GM15510 (cell line): ENCODE measurements around the gene TRMT112.
A peak's percentile ranks its signal among the peaks of the same experiment; 100 is the strongest.

Experiments used
- POLR2A ChIP-seq: IDR thresholded peaks from 3 replicates; pipeline ENCODE4 v1.6.1; 2011; ENCODE audit warnings: borderline replicate concordance; ENCODE audit not compliant: insufficient read length; ENCODE audit errors: extremely low read depth

TRMT112 gene

DNA sequence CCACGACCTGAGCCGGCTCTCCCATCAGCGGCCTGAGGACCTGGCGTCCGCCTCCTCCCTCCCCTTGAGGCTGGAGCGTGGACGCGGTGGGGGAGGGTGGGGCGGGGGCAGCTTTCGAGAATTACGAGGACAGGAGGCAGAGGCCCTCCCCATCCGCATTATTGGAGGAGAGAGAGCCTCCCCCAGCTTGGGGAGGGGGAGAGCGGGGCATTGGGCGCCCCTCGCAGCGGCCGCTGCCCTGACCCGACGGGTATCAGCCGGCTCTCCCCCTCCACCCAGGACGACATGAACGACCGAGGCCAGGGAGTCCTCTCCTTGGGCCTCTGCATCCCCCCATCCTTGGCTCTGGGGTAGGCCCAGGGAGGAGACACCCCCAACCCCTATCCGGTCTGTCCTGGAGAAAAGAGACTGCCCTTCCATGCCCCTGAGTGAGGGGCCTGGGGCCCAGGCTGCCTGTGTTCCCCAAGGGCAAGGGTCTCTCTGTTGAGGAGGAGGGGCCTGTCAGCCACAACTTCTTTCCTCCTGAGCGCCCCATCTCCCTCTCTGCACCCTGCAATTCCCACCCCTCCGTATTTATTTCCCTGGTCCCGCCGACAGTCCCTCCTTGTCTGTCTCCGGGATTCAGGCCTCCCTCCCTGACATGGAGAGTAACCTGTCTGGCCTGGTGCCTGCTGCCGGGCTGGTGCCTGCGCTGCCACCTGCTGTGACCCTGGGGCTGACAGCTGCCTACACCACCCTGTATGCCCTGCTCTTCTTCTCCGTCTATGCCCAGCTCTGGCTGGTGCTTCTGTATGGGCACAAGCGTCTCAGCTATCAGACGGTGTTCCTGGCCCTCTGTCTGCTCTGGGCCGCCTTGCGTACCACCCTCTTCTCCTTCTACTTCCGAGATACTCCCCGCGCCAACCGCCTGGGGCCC lies 31.2 kb downstream of the TRMT112 start:
- peak; percentile 49 for TF ChIP-seq POLR2A

DNA sequence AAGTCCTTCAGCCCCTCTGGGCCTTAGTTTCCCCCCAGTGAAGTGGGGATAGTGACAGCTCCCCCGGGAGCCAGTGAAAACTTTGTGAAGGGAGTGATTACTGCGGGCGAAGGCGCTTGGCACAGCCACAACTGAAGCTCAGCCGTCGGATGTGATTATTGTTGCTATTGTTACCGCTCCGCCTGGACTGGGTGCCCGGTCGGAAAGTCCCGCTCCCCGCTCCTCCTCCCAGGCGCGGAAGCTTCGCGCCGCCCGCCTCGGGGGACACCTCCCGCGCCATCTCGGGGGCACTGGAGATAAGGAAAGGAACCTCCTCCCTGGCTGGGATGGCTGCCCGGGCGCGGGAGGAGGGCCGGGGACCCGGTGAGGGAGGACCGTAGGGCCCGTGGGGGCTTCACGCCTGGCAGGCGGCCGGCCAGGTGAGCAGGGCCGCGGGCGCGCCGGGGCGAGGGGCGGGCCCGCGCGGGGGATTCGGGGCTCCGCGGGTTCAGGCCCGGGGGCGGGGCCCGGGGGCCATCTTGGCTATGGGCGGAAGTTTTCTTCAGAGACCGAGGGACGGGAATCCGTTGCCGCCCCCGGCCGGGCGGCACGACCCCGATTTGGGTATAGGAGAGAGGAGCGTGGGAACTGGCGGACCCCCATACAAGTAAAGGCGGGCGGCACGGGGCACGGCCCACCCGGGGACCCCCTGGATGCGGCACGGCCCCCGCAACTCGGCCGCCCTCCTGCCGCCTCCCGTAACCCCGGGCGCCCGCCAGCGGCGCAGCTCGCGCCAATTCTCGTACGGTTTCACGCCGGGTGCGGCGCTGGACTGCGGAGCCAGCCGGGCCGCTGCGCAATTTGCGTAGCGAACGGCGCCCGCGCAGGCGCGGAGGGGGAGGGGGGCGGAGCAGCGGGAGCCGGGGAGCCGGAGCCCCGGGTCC lies 32.1 kb downstream of the TRMT112 start, which contains the start of gene GPR137:
Gene GPR137 (plus strand): TSS at position 887 of the 923 bp plus-strand sequence. CDS start 677 bp downstream, outside the sequence.
- peak; percentile 64 for TF ChIP-seq POLR2A

DNA sequence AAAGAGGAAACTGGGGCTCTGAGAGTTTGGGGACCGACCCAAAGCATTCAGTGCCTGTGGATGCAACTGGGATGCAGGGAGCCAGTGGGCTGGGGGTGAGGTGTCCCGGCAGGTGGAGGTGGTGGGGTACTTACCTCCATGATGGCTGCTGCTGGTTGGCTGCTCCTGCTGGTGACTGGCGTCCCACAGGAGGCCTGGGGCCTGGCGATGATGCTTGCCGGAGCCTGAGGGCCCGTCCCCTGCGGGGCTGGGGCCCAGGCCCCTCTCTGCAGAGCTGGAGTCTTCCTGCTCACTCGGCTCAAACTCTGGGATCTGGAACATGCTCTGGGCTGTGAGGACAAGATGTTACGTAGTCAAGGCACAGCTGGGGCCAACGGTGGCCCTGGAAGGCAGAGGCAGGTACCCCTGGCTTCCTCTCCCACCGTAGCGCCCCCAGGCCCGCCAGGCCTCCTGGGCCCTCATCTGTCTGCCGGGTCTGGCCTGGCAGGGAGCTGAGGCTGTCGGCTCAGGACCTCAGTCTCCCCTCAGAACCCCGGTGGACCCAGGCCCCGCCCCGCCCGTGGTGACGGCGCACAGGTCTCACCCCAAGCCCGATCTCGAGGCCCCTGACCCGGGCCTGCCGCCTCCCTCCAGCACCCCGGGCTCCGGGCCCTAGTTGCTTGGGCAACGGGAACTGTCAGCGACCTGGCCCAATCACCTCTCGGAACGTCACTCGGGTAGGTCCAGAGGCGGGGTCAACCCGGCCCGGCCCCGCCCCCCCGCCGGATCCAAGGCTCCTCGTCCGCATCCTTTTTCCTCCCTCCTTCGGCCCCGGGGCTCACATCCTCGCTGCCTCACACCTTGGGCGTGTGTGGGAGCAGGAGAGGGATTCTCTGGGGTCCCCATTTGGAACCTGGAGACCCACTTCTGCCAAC lies 33.1 kb downstream of the TRMT112 start, which contains the start of gene BAD:
Gene BAD (minus strand): TSS at position 618 of the 914 bp plus-strand sequence. CDS start 297 bp downstream, at position 321.
- peak; percentile 63 for TF ChIP-seq POLR2A

DNA sequence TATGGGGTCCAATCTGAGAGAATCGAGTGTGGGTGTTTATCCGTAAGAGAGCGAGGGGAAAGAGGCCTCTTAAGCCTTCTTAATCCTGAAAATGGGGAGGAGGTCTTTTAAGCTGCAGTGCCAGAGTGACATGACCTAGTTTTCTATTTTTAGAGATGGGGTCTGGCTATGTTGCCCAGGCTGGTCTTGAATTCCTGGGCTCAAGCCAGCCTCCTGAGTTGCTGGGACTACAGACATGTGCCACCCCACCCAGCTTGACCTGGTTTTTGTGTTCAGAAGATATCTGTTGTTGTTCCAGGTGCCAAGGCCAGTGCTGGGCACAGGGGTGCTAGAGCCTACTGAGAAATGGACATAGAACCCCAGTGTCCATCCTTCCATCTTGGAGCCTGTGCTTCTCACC lies 34.3 kb downstream of the TRMT112 start:
- TF ChIP-seq POLR2A, result no peak

DNA sequence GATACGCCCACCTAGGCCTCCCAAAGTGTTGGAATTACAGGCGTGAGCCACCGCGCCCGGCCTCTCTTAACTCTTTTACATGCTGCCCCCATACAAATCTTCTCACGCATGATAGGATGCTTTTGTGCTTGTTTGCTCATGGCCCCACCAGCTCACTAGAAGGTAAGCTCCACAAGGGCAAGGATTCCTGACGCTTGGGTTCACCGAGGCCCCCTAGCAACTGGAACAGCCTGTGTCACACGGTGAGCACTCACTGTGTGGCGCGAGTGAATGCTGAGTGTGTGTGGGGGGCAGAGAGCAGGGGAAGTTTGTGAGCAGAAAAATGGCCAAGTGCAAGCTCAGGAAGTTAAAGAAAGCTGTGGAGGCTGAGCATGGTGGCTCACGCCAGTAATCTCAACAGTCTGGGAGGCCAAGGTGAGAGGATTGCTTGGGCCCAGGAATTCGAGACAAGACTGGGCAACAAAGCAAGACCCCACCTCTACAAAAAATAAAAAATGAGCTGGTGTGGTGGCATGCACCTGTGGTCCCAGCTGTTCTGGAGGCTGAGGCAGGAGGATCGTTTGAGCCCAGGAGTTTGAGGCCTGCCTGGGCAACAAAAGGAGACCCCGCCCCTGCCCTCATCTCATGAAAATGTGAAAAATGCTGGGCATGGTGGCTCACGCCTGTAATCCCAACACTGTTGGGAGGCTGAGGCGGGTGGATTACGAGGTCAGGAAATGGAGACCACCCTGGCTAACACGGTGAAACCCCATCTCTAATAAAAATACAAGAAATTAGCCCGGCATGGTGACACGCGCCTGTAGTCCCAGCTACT lies 35.2 kb downstream of the TRMT112 start:
- TF ChIP-seq POLR2A, result no peak

DNA sequence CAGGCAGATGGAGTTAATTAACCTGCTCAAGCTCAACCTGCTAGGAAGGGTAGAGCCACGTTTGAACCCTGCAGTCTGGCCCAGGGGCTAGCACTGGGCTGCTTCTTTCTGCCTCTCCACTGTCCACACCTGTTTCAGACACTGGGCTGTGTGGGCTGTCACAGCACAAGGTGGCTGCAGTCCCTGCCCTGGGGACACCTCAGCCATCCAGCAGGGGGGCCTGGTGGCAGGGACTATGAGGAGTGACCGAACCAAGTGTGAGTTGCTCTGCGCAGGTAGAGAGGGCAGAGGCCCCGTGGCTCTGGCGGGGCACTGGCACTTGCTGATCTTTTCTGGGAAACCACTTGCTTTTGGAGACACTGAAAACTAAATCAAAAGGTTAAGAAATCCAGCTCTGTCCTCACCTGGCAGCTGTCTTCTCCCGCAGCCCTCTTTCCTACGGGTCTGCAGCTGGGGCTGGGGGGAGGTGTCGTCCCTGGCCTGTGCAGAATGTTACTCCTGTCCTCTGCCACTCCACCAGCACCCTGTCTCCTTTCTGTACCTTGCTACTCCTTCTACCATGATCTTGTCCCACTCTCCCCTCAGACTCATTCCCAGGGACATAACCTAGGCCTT lies 38.7 kb downstream of the TRMT112 start:
- TF ChIP-seq POLR2A, result no peak

DNA sequence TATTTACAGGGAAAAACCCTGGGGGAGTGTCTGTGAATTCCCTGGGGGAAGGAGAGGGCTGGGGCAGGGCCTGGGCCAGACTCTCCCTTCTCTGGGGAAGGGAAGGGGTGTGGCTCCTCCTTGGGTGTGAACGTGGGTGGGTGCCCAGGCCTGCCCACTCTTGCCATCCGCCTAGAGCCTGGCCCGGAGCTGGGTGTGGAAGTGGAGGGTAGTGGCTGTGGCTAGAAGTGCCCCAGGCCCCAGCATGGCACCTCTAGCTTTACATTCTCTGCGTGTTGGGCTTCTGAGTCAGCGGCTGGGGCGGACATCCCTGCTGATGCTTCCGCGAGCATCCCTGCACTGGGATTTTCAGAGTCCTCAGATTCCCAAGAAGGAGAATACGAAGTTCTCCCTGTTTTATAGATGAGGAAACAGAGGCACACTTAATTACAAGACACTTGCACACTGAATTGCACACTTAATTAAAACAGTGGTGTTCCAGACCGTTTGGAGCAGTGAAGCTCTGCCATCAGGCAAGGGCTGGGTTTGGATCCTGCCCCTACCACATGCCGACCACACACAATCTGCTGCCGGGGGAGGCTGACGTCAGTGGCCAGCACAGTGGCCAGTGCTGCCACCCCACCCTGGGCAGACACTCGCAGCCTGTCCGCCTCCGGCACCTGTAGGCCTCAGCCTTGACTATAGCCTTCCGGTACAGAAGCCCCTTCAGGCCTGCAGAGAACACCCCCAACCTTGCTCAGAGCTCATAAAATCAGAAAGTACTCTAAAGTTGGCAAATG lies 40.5 kb downstream of the TRMT112 start:
- no peak for TF ChIP-seq POLR2A

DNA sequence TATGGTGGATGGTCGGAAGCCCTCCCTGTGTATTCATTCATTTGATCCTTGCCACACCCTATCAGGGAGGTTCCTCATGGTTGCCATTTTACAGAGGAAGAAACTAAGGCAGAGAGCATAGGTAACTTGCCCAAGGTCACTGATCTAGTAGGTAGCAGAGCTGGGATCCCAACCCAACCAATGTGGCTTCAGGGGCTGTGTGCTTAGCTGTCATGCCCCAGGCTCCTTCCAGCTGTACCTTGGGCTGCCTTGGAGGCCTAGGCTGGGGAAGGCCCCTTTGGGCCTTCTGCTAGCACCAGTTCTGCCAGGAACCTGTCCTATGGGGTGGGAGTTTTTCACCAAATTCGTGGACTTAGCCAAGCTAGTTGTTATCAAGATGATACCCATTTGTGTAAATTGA lies 41.5 kb downstream of the TRMT112 start:
- no peak for TF ChIP-seq POLR2A

DNA sequence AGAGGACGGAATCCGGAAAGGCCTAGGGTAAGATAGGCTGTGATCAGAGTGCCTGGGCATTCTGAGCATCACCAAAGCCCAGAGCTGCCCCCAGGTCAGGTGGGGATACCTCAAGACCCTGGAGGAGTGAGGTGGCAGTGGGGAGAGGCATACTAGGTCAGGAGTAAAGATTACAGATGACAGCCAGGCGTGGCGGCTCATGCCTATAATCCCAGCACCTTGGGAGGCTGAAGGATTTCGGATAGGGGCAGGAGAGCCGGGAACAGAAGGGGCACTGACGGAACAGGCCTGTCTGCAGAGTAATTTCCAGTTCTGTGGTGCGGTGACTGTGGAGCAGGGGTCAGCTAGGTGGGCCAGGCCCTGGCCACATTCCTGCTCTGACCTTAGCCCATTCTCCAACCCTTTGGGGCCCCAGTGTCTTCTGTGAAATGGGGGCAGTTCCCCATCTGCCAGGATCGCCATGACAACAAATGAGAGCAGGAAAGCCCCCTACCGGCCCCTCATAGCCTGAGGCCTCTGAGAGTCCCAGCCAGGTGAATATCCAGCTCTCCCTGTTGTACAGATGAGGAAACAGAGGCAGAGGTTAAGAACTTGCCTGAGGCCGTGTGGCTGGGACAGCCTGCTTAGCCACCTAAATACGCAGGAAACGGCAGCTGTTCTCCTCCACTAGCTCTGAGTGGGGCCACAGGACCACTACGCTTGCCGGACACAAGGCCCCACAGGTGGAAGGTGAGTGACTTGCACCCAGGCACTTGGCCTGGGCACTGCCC lies 42.1 kb downstream of the TRMT112 start:
- TF ChIP-seq POLR2A, result no peak

DNA sequence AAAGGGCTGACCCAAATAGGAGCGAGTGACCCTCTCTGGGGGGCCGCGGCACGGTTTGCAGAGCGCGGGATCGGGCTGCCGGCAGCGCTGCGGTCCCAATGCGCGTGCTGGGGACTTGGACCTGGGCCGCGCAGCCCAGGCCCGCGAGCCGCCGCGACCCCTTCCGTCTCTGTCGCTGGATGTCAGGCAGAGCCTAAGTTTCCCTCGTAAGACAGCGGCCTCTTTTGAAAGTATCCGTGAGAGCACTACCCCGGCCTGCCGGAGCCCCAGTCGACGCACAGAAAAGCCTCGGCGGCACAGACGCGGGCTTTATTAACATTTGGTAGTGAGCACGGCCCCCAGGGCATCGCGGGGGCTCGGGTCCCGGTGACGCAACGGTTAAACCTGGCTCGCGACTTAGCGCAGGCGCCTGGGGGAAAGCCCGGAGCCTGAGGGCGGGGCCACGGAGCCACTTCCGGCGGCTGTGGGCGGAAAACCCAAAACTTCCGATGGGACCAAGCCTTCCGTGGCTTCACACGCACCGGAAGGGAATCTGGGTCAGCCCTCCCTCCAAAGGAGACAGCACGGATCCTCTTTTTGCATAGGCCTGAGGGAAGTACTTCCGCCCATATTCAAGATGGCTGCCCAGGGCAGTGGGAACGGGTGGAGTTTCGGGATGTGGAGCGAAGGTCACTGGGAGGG lies 47.7 kb downstream of the TRMT112 start:
- peak; percentile 53 for TF ChIP-seq POLR2A
